ENCODE results near the gene DMAC2L. TPM values are rescaled to one million over a fixed set of nuclear protein-coding genes. Genes with fewer than 3 reads are reported as not detected.

The DMAC2L gene
- total RNA-seq, 1 experiment from 2014 or later = 16.3 TPM

GRCh38 chr14:50366115-50366514, 54.0 kb downstream of the DMAC2L start:
- no peak for DNase-seq (ENCODE audit: unreplicated experiment)
- intact Hi-C loops (cut with micrococcal nuclease) = no loop called here
- Mint-ChIP-seq H3K36me3 (ENCODE audit: insufficient read depth, unreplicated experiment) (peaks cover 6% of the 10 kb centered on the region), H3K4me3 (ENCODE audit: unreplicated experiment) (no peak overlapping the region), H3K4me1 (ENCODE audit: insufficient read depth, unreplicated experiment) (peaks cover 21% of the 10 kb centered on the region), H3K9me3 (ENCODE audit: unreplicated experiment) (no peaks in the 10 kb centered on the region), H3K27ac (ENCODE audit: low read depth, unreplicated experiment) (no peak overlapping the region), H3K27me3 (ENCODE audit: insufficient read depth, unreplicated experiment) (no peaks in the 10 kb centered on the region)
- no peak for TF ChIP-seq CTCF (IDR thresholded peaks at IDR 0.05; ENCODE audit: unreplicated experiment)
- POLR2A ChIA-PET = interaction anchor here (0.6 to 1.0 kb wide), 3 partner anchors 22 to 539 kb away, joined by 3 read pairs; no protein-coding TSS in a partner anchor
- CTCF ChIA-PET = interaction anchor here (0.6 to 1.6 kb wide), 3 partner anchors 9 to 54 kb away, joined by 3 read pairs; partner anchors contain the start of genes DMAC2L and L2HGDH
- BruUV-seq (replicated peaks) = no TSS peak

DNA sequence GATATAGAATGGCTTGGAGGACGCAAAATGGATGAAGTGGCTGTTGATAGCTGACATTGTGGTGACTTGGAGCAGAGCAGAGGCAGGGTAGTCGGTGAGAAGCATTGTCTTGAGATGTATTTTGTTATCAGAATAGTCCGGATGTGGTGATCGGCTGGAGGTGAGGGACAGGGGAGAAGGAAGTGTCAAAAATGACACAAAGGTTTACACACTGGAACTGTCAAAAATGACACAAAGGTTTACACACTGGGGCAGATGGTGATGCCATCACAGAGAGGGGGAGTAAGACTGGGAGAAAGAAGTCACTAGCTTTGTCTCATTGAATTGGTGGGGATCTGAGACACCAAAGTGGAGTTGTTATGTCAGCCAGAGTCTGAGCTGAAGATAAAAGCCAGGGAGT, 54.5 kb downstream of the DMAC2L start:
- no peak for DNase-seq (ENCODE audit: unreplicated experiment)
- no peak overlapping the region for H3K4me3 Mint-ChIP-seq (ENCODE audit: unreplicated experiment)
- intact Hi-C loops (cut with micrococcal nuclease) = no loop called here
- no TSS peak for BruUV-seq (replicated peaks)
- peaks cover 6% of the 10 kb centered on the region for H3K36me3 Mint-ChIP-seq (ENCODE audit: insufficient read depth, unreplicated experiment)
- H3K4me1 Mint-ChIP-seq (ENCODE audit: insufficient read depth, unreplicated experiment) = peaks cover 20% of the 10 kb centered on the region
- no peaks in the 10 kb centered on the region for H3K27me3 Mint-ChIP-seq (ENCODE audit: insufficient read depth, unreplicated experiment)
- no peaks in the 10 kb centered on the region for H3K9me3 Mint-ChIP-seq (ENCODE audit: unreplicated experiment)
- POLR2A ChIA-PET = interaction anchor here (0.6 kb wide), 1 partner anchor 540 kb away, joined by 3 read pairs; no protein-coding TSS in a partner anchor
- H3K27ac Mint-ChIP-seq (ENCODE audit: low read depth, unreplicated experiment) = no peak overlapping the region
- TF ChIP-seq CTCF (IDR thresholded peaks at IDR 0.05; ENCODE audit: unreplicated experiment) = no peak
- CTCF ChIA-PET = no interaction called here

DNA sequence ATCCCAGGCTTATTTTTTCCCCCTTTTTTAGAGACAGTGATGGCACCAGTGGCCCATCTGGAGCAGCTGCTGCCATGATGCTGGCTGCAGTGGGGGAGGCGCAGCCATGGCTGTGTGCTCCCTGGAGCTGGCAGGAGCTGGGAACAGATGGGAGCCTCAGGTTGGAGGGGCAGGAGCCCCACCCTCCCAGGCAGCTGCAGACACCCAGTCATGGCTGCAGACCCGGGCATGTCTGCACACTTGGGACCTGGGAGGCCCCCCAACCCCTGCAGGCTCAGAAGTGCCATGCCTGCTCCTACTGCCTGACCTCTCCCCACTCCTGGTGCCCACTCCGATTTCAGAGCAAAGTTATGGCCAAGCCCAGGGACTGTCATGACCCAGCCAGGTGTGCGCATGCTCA, 59.4 kb downstream of the DMAC2L start:
- Mint-ChIP-seq H3K36me3 (ENCODE audit: insufficient read depth, unreplicated experiment) (peaks cover 6% of the 10 kb centered on the region), H3K9me3 (ENCODE audit: unreplicated experiment) (no peaks in the 10 kb centered on the region), H3K4me3 (ENCODE audit: unreplicated experiment) (no peak overlapping the region), H3K4me1 (ENCODE audit: insufficient read depth, unreplicated experiment) (peaks cover 2% of the 10 kb centered on the region), H3K27me3 (ENCODE audit: insufficient read depth, unreplicated experiment) (no peaks in the 10 kb centered on the region), H3K27ac (ENCODE audit: low read depth, unreplicated experiment) (no peak overlapping the region)
- TF ChIP-seq CTCF (IDR thresholded peaks at IDR 0.05; ENCODE audit: unreplicated experiment) = no peak
- CTCF ChIA-PET = no interaction called here
- no peak for DNase-seq (ENCODE audit: unreplicated experiment)
- BruUV-seq (replicated peaks) = no TSS peak
- intact Hi-C loops (cut with micrococcal nuclease) = no loop called here
- POLR2A ChIA-PET = no interaction called here

- ChIA-PET POLR2A (interaction anchor here (0.9 kb wide), 1 partner anchor 29 kb away, joined by 3 read pairs; no protein-coding TSS in a partner anchor), CTCF (interaction anchor here (0.6 kb wide), 1 partner anchor 10 kb away, joined by 3 read pairs; no protein-coding TSS in a partner anchor)
- H3K4me3 Mint-ChIP-seq (ENCODE audit: unreplicated experiment) = no peak overlapping the region
- H3K4me1 Mint-ChIP-seq (ENCODE audit: insufficient read depth, unreplicated experiment) = no peaks in the 10 kb centered on the region
- H3K36me3 Mint-ChIP-seq (ENCODE audit: insufficient read depth, unreplicated experiment) = peaks cover 6% of the 10 kb centered on the region
- no TSS peak for BruUV-seq (replicated peaks)
- no peak for DNase-seq (ENCODE audit: unreplicated experiment)
- intact Hi-C loops (cut with micrococcal nuclease) = no loop called here
- no peaks in the 10 kb centered on the region for H3K9me3 Mint-ChIP-seq (ENCODE audit: unreplicated experiment)
- no peak overlapping the region for H3K27ac Mint-ChIP-seq (ENCODE audit: low read depth, unreplicated experiment)
- H3K27me3 Mint-ChIP-seq (ENCODE audit: insufficient read depth, unreplicated experiment) = no peaks in the 10 kb centered on the region
- TF ChIP-seq CTCF (IDR thresholded peaks at IDR 0.05; ENCODE audit: unreplicated experiment) = no peak
Measured at GRCh38 chr14:50373959-50374358, 61.8 kb downstream of the DMAC2L start.
